ENCODE measurements around the gene FHL2.

The FHL2 gene

DNA sequence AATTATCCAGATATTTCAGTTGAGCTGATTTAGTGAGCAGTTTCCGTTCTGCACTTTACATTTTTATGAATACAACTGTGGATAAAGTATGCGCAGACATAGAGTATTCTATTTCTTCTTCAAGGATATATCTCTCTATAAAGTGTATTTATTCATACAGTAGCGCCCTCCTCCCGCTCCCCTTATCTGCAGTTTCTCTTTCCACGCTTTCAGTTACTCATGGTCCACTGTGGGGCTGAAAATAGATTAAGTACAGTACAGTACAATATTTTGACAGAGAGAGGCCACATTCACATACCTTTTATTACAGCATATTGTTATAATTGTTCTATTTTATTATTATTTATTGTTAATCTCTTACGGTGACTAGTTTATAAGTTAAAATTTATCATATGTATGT is 19.7 kb upstream of the FHL2 start:
- DNase-seq, result no peak

DNA sequence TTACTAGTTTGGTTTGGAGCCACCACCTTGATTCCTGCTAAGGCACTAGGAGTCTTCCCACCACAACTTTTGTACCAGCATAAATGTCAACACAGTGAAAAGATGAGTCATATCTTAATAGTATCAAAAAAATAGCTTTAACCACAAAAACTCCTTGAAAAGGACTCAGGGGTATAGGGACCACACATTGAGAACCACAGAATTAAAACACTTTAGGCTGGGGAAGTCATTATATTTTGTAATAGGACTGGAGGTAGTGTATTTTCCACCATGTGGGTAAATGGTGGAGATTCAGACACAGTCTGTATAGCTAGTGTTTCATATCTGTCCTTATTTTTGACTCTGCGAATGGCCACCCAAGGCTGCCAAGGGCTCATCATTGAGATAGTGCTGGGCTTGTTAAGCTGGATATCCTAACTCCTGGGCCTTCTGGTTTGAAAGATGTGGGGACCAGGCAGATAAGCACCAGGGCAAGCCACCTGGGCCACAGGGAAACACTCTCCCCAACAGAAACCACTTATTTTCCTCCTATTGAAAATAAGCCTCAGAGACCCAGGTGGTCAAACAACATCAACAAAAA is 19.1 kb upstream of the FHL2 start:
- no peak for DNase-seq

DNA sequence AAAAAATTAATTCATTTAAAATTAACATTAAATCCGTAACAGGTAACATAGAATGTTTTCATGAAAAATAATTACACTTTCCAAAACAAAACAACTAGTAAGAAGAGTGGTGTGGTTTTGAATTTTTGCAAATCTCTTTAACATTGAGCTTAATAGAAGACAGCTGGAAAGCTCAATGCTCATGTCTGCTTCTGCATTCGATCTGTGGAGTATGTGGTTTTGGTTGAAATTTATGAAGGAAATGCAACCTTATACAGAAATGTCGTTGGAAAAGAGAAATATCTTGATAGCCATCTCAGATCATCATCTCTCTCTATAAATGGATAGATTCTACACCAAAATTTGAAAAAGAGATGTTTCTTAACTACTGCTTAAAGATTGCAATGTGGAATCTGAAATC is 17.3 kb upstream of the FHL2 start:
- no peak for DNase-seq

DNA sequence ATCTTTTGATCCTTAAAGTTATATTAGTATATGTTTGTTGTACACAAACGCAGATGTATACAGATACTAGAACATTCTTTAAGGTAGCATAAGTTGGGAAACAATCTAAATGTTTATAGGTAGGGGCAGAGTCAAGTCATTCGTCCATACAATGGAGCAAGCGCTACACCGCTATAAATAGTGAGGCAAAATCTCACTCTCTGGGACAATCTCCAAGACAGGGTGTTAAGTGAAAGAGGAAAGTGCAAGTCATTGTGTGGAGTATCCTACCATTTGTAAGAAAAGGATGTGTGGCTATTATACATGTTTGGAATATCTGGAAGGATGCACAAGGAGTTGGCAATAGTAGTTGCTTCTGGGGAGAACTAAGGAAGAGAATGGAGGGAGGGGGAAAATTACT is 16.2 kb upstream of the FHL2 start:
- no peak for DNase-seq

DNA sequence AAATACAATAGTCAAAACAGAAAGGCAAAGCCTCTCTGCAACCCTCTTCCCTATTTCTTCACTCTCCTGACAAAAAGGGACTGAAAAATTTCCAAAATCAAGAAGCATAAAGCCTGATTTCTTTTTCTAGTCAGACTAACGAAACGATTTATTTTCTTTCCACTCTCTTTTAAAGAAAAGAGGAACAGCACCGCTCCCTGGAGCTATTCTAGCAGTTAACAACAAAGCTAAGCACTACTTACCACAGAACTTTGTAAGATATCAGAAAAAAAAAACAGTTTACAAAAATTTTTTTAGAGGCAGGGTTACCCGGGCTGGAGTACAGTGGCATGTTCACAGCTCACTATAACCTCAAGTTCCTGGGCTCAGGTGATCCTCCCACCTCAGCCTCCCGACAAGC is 14.4 kb upstream of the FHL2 start:
- DNase-seq, result no peak

DNA sequence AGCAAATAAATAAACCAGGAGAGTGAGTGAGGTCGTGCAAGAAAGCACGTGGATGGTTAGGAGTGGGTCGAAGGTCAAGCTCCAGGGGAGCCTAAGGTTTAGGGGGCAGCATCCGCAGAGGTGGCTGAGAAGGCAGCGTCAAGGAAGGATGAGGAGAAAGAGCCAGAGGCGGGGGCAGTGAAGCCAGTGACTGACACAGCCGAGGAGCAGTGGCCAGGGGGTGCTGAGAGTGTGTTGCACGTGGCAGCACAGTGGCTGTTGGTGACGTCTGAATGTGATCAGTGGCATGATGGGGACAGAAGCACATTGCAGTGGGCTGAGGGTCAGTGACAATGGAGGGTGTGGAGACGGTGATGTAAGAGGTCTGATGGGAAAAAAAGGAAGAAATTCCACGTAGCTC is 13.7 kb upstream of the FHL2 start:
- no peak for DNase-seq

DNA sequence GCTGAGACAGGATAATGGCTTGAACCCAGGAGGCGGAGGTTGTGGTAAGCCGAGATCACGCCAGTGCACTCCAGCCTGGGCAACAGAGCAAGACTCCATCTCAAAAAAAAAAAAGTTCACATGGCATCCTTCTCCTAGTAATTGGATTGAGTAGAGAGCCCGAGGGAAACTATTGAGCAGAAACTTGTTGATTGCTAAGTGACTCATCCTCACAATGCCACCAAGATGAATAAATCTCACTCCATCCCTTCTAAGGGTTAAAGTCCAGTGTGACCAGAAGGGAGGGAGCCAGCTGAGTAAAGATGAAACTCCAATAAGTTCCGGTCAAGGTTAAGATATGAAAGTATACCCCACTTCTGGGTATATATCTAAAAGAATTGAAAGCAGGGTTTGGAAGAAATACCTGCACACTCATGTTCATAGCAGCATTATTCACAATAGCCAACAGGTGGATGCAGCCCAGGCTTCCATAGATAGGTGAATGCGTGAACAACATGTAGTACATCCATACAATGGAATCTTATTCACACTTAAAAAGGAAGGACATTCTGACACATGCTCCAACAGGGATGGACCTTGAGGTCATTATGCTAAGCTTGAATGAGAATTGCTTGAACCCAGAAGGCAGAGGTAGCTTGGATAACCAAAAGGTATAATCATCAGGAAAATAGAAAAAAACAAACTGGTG is 13.0 kb upstream of the FHL2 start:
- no peak for DNase-seq

DNA sequence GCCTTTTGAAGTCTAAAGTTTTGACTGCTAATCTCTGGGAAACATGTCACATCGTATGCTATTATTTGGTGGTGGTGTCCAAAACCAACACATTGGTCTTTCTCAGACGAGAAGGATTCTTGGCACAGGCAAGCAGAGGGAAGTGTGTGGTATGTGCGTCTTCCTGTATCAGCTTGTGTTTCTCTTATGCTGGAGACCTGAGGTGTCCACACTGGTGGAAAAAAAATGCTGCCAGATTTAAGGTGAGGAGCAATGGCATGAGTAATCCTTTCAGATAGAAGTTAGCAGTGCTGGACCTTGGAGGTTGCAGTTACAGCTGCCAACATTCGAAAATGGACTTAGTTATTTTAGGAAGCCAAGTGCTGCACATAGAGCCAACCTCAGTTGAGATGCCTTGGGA is 11.7 kb upstream of the FHL2 start:
- DNase-seq, result no peak

DNA sequence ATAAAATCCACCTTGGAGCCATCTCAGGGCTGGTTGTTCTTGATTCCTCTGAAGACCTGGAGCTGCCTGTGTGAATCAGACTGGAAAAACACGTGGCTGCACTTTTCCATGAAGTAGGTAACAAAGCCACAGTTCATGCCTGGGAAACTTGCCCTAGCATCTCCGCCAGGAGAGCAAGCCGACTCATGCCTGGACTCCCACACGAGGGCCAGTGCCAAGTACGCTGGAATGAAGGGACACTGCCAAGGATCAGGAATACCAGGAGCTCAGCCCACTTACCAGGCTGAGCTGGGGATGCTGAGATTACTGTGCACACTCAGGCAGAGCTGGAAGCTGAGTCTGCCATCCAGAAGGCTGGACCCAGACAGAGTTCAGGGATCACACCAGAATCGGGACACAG is 10.9 kb upstream of the FHL2 start:
- no peak for DNase-seq

DNA sequence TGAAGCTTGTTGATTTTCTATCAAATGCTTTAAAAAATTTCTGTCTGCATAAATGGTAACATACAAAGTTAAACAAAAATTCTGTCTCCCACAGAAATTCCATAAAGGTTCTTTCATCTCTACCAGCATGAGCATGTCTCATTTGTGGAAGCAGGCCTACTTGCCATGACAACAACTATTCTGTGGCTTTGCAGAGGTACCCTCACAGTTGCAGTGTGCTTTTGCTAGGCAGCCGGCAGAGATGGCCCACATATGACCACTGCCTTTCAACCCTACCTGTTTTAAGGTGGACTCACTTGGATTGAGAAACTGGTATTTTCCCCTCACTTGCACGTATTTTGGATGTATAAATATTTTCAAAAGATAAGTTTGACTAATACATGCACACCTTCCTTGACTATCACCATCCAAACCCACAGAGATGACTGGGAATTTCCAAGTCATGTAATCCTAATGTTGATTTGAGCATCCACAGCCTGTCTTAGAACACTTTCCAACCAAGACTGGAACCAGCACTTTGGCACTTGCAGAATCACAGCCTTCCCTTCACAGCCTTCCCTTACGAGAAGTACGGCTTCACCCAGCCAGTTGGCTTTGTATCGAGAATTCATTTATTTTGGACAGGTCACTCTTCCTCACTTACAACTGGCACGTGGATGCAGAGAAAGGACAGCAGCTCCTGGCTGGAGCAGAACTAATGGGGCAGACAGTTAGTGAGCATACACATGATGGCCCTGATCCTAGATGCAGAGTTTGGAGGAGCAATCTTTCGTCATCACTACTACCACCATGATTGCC is 9.3 kb upstream of the FHL2 start:
- no peak for DNase-seq

DNA sequence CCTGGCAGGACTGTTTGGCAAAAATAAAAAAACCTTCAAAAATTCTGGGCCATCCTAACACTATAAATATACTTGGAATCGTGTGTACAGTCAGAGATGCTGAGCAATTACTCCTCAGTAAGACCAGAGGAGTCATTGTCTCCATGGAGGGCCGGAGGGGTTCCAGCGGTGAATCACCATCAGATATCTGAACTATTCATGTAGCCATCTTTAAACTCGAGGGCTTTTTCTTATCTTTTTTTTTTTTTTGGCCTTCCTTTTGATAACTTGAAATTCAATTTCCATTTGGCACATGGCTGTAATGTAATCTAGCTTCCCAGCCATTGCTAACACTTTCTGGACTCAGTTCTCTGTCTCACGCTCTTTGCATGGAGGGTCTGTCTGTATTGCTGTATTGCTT is 7.4 kb upstream of the FHL2 start:
- no peak for DNase-seq

DNA sequence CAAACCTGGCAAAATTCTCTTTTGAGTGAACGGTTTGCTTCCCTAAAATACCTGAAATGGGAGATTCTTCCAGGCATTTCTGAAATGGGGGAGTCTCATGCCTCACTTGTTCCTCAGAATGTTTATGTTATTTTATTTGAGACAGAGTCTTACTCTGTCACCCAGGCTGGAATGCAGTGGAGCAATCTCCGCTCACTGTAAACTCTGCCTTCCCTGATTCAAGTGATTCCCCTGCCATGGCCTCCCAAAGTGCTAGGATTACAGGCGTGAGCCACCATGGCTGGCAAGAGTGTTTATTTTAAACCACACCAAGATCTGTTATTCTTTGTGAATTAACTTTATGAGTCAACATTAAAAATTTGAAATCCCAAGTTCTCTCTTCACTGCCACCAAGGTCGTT is 6.4 kb upstream of the FHL2 start:
- DNase-seq, result no peak

DNA sequence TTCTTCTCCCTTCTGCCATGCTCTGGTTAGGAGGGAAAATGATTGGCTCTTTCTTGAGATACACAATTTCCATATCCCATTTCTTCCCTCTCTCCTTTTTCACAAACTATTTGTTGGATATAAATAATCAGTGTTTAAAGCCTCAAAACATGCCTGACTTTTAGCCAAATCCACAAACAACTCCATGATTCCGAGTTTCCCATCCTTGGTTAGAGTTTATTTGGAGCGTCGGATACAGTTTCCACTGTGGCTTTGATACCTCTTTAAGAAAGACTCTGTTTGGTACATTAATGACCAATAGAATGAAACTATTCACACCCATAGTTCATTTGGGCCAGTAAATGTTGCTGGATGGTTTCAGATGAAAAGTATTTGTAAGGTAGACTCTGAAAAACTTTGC is 5.9 kb upstream of the FHL2 start:
- DNase-seq, result no peak

DNA sequence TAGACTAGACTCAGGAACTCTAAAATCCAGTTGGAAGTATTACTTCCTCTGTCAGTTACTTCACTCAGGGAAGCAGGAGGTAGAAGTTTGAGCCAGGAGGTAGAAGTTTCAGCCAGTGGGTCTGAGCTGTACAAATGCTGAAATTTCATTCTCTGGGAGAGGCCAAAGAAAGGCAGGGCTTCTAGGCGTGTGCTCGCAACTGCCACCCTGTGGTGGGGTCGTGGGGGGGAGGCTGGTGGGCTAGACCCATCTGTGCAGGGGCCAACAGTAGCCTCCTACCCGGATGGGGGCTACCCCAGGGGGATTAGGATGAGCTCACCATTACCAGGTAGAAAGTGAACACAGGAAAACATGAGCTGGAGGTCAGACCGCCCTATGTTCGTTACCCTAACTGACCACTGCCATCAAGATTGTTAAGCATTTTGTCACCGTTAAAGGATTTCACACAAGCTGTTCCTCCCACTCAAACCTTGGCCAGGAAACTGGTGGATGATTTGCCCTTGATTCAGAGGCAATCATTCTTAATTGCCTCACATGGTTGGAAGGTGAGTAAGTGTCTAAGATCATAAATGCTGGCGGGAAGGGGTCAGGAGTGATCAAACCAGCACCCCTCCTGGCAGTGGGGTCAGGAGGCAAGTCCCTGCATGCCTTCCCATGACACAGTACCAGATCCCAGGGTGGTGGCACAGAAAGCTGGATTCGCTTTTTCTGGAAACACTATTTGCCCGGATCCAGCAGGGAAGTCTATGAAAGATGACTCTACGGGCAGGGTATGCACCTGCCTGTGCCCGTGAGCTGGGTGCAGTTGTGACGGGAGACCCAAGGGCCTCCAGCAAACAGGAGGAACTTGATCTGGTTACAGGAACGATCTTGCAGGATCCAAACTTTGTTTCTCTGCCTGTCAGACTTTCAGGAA is 5.2 kb upstream of the FHL2 start:
- no peak for DNase-seq

DNA sequence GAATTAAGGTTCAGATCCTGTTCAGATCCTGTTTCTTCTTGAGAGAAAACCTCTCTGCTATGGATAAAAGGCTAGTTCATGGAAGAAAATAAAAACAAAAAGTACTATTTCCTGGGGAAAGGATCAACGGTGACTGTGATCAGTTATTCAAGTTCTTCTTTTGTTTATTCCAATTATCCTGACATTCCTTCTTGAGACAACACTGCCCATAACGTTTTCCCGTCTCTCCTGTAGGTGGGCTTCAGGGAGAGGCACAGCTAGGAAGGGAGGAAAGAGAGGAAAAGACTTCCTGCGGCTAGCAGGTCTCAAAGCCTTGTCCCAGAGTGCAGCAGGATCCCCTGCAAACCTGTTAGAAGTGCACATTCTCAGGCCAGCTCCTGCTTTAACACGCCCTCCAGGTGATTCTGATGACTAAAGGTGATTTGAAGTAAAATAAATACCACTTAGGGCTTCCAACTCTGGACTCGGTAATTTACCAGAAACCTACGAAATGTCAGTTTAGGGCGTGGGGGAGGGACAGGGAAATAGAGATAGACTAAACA is 4.5 kb upstream of the FHL2 start:
- DNase-seq, result no peak

DNA sequence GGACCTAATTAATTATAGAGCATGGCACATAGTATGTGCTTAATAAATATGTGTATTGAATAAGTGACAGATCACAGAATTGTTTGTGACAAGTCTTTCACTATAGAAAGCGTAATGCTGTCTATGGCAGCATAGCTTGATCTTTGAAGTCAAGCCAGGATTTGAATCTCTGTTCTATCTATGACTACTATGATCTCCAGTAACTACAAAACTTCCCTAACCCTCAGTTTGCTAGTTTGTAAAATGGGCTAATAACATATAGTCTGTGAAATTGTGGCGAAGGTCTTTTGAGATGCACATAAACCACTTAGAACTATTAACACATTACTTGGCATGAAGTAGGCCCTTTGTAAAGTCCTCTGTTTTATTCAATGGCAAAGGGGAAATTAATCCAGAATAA is 4.0 kb upstream of the FHL2 start:
- no peak for DNase-seq

DNA sequence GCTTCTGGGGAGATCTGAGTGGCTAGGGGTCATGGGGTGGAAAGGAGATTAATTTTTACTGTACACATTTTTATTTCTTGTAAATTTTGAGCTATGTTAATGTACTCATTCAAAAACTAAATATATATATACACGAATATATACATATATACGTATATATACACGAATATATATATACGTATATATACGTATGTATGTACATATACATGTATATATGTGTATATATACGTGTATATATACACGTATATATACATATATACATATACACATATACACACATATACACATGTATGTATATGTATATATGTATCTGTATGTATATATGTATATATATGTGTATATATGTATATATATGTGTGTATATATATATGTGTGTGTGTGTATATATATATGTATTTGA is 3.0 kb upstream of the FHL2 start:
- DNase-seq, result no peak

DNA sequence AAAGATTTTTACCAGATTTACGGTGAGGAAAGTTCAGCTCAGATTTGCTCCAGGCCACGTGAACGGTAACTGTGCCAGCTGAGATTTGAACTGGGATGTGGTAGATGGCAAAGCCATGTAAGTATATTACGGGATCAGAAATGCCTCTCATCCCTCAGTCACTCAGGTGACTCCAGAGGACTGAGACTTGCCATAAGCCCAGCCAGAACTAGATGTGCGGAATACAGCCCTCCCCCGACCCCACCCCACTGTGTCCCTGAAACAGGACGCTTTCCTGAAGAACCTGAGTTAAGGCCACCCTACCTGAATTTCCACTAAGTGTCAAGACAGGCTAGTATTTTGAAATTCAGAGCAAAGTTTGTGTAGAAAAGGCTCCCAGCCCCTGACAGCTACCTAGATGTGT is 1.3 kb upstream of the FHL2 start:
- DNase-seq, result no peak

DNA sequence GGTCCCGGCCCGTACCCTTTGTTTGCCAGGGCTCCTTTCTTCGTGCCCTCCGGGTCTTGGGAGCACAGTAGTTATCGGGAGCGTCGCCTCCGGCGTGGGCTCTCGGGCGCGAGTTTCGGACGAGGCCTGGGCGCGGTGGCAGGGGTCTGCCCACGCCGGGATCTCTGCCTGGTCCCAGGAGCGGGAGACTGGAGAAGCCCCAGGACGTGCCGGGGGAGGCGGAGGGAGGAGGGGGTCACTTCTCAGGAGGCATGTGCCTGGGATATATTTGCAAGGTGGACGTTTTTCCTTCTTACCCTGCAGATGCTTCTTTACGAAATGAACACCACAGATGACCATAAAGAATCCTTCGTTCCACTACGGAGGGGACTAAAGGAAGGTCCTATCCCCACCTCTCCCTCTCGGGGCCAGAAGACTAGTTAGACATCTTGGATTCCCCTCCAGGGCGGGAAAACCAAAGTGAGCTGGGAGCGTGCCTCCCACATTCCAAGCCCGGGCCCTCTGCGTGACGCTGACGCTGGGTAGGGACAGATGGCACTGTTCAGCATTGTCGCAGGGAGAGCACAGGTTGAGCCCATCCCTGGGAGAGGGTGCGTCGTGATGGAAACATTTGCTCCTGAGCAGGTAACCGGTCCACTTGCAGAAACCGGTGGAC is 483 bp upstream of the FHL2 start:
- no peak for DNase-seq

DNA sequence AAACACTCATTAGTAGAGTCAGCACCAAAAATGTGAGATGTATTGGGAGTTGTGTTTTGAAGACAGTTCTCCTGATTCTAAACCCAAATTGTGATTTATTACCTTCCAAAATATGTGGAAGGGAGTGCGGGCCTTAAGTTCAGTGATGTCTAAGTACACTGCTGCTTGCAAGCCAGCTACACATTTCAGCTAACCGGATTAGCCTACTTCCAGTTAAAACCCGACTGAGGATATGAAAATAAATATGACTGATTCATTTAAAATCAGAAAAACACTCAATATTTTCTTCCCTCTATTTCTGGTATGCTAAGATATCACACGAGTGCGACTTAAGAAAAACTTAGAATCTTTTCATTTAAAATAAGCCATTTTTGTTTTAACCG is 907 bp downstream of the FHL2 start:
- DNase-seq, result no peak

DNA sequence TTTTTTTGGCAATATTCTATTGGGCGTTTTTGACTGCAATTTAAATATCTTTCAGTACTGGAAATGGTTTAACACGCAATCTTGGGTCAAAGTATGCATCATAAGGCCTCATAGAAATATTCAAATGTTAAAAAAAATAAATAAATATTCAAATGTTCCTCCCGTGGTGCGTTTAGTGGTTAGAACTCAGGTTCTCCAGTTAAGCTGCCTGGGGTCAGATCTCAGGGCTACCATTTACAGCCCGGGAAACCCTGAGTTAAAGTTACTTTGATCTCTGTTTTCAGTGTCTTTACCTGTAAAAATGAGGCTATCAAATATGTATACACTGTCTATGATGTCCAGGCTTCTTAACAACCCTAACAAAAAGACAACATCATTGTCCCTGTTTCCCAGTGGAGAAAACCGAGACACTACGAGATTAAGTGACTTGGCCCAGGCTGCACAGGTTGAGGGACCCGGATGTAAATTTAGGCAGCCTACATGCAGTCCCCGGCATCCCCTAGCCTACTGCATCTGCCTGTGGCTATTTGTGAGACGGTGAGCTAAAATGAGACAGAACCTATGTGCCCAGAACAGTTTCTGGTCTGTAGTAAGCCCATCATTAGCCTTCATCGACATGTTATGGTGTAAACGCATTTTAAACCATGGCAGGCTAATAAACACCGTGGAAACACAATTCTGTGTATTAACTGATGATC is 1.7 kb downstream of the FHL2 start:
- no peak for DNase-seq
